ENCODE measurements around the gene ANKRD63.

Gene ANKRD63

DNA sequence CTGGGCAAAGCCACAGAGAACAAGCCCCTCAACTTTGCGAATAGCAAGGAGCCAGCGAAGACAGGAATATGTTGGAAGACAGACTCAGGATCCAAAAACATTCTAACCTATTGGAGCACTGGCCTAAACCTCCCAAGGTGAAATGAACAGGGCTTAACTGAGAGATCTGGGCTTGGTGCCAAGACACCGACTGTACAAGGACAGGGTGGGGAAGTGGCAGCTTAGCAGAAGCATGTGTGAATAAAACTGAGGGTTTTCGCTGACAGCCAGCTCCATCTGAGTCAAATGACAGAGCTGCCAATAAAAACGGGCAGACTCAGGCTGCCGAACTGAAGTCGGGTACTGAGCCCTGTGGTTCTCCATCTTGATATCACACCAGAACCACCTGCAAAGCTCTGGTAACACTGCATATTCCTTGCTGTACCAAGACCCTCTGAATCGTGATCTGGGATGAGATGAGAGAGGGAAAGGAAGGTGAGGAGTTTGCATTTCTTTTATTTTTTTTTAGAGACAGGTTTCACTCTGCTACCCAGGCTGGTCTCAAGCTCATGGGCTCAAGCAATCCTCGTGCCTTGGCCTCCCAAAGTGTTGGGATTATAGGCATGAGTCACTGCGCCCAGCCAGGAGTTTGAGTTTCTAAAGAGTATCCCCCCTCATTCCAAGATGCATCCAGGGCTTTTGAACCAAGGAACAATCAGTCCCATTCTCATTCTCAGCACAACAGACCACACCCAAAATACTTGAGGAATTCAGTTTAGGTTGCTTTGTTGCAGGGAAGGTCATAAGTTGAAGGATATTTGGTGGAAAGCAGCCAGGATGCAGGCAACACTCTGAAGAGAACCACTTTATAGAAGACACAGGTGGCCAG is 30.9 kb upstream of the ANKRD63 start:
- DNase-seq = peak in 16 of 56 donors; percentile 5 to 56 (median 25)

DNA sequence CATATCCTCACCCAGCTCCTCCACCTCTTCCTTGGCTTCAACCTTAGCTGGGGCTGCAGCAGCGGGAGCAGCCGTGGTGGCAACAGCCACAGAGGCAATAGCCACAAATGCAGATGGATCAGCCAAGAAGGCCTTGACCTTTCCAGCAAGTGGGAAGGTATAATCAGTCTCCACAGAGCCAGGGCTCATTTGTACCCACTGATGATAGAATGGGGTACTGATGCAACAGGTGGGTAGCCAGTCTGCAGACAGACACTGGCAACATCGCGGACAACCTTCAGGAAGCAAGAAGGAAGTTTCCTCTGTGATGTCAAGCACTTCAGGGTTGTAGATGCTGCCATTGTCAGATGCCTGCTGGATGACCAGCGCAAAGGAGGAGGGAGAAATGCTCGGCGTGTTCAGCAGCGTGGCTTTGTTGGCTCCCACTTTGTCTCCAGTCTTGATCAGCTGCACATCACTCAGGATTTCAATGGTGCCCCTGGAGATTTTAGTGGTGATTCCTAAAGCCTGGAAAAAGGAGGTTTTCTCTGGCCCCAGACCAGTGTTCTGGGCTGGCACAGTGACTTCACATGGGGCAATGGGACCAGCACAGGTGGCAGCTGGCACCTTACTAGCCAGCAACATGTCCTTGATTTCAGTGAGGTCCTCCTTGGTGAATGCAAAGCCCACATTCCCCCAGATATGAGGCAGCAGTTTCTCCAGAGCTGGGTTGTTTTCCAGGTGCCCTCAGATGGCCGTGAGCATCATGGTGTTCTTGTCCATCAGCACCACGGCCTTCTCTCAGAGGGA is 29.7 kb upstream of the ANKRD63 start:
- DNase-seq = no peak

DNA sequence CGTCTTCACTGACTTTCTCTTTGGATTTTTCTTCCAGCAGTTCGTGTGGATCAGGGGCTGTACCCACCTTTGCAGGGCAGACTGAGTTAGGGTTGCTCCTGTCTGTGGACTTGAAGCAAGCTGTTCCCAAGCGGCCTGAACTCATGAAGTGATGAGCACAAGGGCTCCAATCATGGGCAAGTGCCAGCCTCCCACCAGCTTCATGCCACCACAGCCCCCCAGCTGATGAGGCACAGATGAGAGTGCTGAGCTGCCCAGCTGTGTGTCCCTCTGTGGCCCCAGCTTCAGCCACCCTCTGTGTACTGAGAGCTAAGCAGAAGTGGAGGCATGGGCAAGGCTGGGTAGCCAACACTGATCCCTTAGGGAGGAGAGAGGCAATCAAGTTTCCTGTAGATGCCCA is 28.1 kb upstream of the ANKRD63 start:
- DNase-seq = no peak

DNA sequence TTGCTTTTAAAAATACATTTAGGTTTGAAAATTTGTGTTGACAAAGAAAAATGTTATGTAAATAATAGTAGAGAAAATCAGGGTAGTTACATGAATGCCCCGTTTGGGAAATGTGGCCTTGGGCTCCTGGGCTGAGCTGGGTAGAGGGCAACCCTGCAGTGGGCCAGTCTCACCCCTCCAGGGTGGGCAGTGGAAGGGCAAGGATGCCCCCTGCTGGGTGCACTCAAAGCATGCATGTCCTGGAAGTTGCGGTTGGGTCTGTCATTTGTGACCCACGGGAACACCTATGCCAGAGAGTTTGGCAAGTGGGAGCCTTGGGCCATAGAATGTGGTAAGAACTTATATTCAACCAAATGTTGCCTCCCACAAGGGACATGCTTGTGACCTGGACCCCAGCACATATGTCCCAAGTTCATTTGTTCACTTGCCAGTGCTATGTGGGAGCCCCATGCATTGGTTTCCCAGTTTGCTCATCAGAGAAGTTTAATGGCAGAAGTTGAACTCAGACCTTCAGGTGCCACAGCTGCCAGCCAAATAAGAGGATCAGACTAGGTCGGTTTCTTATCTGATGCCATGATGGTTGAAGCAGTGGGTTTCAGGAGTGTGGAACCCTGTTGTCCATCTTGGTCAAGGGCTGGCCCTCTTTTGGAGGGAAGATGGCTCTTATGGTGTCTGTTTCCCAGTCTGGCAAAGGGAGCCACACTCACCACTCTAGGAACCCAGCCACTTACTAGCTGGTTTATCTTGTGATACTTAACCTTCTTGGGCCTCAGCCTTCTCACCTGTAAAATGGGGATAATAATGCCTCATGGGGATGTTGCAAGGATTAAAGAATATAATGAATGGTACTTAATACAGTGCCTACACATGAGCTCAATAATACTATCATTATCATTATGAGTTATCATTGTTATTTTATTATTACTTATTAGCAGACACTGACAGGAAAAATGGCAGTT is 27.4 kb upstream of the ANKRD63 start:
- DNase-seq = peak in 24 of 56 donors; percentile 6 to 60 (median 32)

DNA sequence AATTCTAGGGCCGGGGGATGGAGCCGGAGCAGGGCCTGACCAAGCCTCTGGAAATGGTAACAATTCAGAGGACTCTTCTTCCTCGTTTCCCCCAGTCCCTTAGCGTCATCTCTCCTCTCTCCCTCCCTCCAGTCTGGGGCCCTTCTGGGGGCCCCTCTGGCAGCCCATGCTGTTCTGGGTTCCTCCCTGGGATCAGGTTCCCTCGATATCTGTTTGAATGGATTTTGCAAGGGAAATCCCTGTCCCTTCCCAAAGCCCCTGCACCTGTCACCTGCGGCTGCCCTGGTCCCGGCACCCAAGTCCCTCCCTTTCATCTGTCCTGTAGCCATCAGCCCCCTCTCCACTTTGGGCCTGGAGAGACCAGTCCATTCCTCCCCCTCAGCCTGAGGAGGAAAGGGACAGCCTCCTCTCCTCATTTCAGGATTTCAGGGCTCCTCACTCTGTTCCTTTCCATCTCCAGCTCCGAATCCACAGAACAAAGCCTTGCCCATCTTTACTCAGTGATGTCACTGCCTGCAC is 26.5 kb upstream of the ANKRD63 start:
- DNase-seq = no peak

DNA sequence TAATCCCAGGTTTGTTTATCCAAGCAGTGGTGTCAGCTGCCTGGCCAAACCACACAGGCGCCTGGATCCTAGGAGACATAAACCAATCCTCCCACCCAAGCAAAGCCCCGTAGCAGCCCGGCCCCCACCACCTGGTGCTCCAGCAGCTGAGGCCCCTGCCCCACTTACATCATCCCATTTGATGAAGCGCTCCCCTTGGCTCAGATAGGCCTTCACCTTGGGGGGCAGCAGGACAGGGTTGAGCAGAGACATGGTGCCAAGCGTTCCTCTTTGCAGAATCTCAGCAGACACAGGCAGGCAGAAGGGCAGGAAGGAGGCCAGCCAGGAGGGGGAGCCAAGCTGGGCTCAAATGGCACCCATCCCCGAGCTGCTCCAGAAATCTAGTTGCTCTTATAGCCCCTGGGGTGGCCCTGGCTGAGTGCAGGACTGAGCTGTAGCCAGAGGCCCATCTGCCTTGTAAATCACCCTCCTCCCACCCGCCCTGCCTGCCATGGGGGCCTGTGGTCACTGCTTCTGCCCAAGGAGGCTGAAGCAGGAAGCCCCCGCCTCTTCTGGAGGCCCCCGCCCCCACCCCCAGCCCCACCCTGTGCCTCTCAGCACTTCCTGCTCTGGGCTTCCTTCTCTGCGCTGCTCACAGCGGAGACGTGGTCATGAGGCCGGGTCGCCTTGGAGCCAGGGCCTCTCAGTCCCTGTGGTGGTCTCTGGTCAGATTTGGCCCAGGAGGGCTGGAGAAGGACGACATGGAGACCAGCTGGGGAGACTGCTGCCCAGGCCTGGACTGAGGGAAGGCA is 24.8 kb upstream of the ANKRD63 start, which contains the start of gene PLCB2:
Gene PLCB2, minus strand, starts transcription at position 515 of the 791 bp plus-strand sequence. Its CDS starts 263 bp downstream, at position 252.
- DNase-seq = peak in 15 of 56 donors; percentile 12 to 47 (median 24)

DNA sequence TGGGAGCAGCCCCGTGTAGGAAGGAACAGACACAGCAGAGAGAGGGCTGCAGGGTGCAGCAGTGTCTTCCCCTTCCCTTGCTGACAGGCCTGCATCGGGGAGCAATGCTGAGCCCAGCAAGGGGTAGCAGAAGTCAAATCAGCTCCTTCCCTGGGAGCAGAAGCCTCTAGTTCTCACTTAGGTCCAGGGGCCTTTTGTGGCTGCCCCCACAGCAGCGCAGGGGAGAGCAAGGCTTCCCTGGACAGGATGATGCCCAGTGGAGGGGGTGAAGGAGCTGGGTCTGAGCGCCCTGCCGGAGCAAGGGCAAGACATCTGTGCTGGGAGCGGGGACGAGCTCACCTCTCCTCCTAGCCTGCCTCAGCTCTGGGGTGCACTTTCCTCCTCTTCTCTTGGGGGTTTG is 24.0 kb upstream of the ANKRD63 start:
- DNase-seq = no peak

DNA sequence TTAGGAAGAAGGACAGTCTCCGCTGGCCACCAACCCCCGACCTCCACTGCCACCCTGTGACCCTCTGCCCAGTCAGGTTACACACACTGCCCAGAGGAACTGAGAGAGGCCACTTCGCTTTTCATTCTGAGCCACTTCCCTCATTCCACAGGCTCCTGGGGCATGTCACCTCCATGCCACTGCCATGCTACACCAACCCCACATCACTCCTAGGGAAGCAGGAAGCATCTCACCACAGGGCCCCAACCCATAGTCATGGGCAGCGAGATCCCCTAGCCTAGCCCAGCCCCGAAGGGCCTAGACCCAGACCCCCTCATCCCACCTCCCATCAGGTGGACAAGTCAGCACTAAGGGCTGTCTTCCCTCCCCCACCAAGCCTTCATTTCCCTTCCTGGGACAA is 23.5 kb upstream of the ANKRD63 start:
- DNase-seq = peak in 9 of 56 donors; percentile 11 to 38 (median 21)

DNA sequence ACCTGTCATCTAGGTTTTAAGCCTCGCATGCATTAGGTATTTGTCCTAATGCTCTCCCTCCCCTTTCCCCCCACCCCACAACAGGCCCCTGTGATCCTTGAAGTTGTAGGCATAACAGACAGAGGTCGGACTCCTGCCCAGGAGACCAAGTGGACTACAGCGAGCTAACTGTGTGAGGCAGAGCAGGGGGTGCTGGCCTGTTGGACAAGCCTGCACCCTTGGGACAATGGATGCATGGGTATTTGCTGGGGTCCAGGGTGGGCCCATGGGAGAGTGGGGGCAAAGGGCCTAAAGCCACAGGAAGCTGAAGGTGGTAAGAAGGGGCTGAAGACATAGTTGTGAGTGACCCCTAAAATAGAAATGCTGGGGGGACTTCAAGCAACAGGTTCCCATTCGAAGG is 22.4 kb upstream of the ANKRD63 start:
- DNase-seq = no peak

DNA sequence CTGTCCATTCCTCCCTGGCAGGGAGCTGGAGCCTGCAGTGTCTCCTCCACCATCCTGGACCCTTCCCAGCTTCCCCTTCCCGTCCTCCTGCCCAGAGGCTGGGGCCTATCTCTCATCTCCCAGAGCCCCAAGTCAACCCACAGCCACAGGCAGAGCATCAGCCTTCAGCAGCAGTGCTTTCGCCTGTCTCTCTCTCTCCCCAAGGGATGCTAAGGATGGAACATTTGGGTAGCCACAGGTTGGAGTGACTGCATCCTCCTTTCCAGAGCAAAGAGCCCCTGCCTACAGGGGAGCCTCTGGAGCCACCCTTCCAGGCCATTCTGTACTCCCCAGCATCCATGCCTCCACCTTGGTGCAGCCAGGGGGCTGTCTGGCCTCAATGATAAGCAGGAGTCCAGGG is 20.7 kb upstream of the ANKRD63 start:
- no peak for DNase-seq

DNA sequence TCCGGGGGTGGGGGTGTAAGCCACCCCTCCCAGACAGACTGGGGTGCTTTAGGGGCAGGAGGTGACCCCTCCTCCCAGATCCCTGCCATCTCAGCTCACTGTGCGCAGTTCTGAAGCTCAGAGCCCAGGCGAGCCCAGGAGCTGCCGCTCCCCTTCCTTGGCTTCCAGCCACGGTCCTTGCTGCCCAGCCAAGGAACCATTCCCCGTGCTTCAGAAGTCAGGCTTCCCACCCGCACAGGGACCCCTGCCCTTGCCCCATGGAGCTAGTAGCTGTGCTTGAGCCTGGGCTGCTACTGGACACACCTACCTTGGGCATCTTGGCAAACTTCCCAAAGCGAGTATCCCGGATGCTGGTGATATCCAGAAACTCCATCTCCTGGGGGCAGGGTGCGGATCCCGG is 20.1 kb upstream of the ANKRD63 start:
- DNase-seq = no peak

DNA sequence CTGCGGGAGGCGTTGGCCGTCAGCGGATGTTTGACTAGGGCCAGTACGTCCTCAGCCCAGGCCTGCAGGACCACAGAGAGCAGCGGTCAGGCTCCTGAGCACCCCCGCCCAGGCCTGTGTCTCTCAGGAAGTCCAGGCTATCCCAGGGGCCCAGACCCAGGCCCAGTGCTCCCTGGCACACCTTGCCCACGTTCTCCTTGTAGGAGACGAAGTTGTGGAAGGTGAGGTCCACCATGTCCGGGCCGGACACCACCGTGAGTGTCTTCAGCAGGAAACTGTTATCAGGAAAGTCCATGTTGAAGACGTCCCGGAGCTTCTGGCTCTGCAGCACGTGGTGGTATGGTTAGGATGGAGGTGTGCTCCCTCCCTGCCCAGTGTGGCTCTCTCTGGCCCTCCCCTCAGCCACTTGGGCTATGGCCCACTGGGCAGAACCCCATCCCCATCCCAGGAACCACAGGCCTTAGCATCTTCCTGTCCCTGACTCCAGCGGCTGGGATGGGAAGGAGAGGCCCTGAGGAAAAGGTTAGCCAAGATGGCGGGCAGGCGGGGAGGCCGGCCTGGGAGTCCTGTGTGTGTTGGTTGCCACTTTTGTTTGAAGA is 19.5 kb upstream of the ANKRD63 start:
- no peak for DNase-seq

DNA sequence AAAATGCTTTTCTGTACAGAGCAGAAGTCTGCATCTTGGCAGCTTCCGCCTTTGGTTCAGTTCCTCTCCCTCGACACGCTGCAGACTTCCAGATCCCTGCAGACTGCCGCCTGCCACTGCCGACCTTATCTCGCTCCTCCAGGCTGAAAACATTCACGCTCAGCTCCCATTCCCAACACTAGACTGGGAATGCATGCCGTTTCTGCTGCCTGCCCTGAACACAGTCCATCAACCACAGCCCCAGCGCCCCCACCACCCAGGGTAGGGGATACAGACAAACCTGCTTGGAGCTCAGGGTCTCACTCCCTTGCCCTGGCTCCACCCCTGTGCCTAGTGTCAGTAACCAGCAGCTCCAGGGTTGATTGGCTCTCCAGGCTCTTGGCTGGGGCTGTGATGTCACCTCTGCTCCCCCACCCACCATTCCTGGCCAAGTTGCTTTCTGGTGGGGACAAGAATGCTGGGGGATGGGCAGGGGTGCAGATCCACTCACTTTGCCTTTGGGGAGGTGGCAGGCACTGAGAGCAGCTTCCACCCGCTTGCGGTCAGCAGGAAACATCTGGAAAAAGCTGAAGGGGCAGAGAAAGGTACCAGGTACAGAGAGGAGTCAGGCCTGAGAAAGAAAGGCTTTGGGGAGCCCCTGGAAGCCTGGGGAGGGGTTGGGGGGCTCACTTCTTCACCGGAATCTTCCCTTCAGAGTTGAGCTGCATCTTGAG is 18.8 kb upstream of the ANKRD63 start:
- DNase-seq = peak in 15 of 56 donors; percentile 13 to 58 (median 35)

DNA sequence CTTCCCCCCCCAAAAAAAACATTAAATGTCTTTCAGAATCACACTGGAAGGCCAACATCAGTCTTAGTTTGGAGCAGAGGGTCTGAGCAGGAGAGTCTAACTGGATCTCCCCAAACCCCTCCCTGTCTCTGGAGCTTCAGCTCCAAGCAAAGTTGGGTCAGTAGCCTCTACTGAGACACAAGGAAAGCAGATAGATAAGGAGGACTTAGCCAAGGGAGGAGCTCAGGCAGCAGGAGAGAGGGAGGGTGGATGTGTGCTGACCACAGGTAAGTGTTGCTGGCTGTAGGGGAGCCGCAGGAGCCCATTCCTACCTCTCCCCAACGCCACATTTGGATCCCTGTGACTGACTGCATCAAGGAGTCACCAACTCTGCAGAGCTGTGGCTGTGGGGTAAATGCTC is 17.9 kb upstream of the ANKRD63 start:
- DNase-seq = no peak

DNA sequence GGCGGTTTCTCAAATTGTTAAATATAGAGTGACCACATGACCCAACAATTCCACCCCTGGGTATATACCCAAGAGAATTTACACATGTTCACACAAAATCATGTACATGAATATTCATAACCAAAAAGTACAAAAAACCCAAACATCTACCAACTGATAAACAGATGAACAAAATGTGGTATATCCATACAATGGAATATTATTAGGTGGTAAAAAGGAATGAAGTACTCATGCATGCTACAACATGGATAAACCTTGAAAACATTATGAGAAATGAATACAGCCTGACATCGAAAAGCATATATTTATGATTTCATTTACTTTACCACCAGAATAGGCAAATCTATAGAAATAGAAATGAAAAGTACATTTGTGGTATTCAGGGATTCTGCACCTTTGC is 17.5 kb upstream of the ANKRD63 start:
- no peak for DNase-seq

DNA sequence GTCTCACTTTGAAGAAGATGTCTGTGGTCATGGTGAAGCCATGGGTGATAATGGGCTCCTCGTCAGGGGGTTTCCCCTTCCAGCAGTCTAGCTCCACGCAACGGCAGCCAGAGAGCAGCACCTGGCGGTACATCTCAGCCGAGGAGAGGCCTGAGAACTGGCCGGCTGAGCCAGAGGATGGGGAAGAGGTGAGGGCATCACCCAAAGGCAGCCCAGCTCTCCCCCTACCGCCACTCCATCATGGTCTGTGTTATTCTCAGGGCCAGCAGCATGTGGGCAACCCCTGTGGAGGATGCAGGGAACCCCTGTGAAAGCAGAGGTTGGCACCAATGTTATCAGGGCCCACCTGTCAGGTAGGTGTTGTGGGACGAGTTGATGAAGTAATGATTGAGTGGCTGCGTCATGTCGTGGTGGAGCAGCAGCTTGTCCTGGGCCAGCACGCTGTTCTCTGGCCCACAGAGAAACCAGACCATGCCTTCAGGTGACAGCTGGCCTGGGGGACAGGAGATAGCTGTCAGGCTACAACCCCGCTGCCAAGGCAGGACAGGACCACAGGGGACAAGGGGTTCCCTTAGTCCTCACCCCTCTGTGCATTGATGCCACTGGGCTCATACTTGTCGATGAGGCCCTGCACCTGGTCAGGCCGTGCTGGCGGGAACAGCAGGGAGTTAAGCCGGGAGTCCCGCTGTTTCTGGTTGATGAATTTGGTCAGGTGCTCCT is 15.5 kb upstream of the ANKRD63 start:
- no peak for DNase-seq

DNA sequence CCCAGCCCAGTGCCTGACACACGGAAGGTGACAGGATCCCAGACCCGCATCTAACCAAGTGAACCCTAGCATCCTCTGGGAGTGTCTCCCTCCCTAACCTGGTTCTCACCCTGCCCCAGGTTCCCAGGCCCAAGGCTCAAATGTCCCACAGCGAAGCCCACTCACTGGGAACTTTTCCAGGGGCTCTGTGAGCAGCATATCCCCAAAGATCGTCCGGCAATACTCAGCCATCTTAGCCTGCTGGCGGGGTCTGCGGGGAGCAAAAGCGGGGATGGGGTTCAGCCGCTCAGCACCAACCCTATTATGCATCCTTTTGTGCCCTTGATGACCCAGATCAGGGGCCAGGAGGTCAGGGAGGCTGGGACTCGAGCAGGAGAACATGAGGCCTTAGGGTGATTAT is 14.5 kb upstream of the ANKRD63 start:
- no peak for DNase-seq

DNA sequence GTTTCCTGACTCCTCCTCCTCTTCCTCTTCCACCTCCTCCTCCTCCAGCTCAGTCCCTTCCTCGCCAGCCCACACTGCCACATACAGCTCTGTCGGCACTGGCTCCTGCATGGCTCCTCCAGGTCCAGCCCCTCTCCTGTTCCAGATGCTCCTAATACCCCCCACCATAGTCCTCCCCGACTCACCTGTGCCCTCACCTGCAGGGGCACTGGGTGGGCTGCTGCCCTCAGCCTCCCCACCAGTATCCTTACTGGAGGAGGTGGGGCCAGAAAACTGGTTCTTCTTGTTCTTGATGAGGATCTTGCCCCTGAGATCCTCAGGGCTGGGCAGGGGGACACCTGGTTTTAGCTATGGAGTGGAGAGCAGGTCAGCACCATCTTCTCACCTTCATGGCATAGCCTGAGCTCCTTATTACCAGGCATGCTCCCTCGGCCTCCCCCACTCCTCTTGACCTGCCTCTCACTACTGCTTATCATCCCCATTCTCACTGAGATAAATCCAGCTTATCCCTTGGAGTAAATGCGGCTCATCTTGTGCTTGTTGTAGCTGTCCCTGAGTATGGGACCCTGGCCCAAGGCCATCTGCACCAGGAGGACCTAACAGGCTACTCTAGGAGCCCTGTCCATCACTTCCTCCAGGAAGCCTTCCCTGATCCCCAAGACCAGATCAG is 13.8 kb upstream of the ANKRD63 start:
- DNase-seq = no peak
